DMS153 treated with DMSO at 0.1 percent for 48 hours (cell line): Measurements from ENCODE around the gene C19orf44.
"Not testable (repeated sequence)": the region's sequence is repeated elsewhere in the genome, so short reads cannot be mapped to it uniquely, and the experiment has no call there.

Experiments used
- DNase-seq: peaks from one replicate; lab custom pipeline; 2025; ENCODE audit not compliant: unreplicated experiment; lab: John Stamatoyannopoulos, UW

C19orf44 gene

GRCh38 chr19:16532440-16533234, 36.4 kb downstream of the C19orf44 start:
- DNase-seq: no peak

GRCh38 chr19:16535381-16535780, 39.2 kb downstream of the C19orf44 start:
- no peak for DNase-seq

- no peak for DNase-seq
These were observed 39.9 kb downstream of the C19orf44 start for GRCh38 chr19:16536130-16536529.

- DNase-seq: no peak
These were observed 40.9 kb downstream of the C19orf44 start for GRCh38 chr19:16537111-16537510.

GRCh38 chr19:16540948-16541347, 44.8 kb downstream of the C19orf44 start:
- no peak for DNase-seq

- DNase-seq: no peak
These were observed 45.4 kb downstream of the C19orf44 start for GRCh38 chr19:16541526-16542044.

GRCh38 chr19:16542045-16542909, 46.1 kb downstream of the C19orf44 start, which contains the start of gene CHERP:
Gene CHERP (minus strand): TSS chr19:16542437. CDS start chr19:16542378, 59 bp downstream.
- peak; percentile 93 for DNase-seq

- no peak for DNase-seq
These were observed 46.8 kb downstream of the C19orf44 start for GRCh38 chr19:16542910-16543472.

- not testable (repeated sequence) for DNase-seq
These were observed 47.5 kb downstream of the C19orf44 start for GRCh38 chr19:16543734-16544133.

- DNase-seq: no peak
These were observed 48.5 kb downstream of the C19orf44 start for GRCh38 chr19:16544473-16545231.

GRCh38 chr19:16548956-16549355, 52.8 kb downstream of the C19orf44 start:
- no peak for DNase-seq

- DNase-seq: not testable (repeated sequence)
These were observed 55.7 kb downstream of the C19orf44 start for GRCh38 chr19:16551902-16552301.

- DNase-seq: no peak
These were observed 58.6 kb downstream of the C19orf44 start for GRCh38 chr19:16554776-16555175.

- DNase-seq: no peak
These were observed 63.6 kb downstream of the C19orf44 start for GRCh38 chr19:16559780-16560276.

- DNase-seq: no peak
These were observed 65.2 kb downstream of the C19orf44 start for GRCh38 chr19:16561382-16561781.

- no peak for DNase-seq
These were observed 66.4 kb downstream of the C19orf44 start for GRCh38 chr19:16562608-16563025.

- no peak for DNase-seq
These were observed 68.6 kb downstream of the C19orf44 start for GRCh38 chr19:16564842-16565241.

- DNase-seq: no peak
These were observed 70.0 kb downstream of the C19orf44 start for GRCh38 chr19:16566161-16566560.

- no peak for DNase-seq
These were observed 70.5 kb downstream of the C19orf44 start for GRCh38 chr19:16566702-16567101.

- DNase-seq: no peak
These were observed 73.6 kb downstream of the C19orf44 start for GRCh38 chr19:16569609-16570320.
